HL-60 (cell line): ENCODE measurements around the gene CELSR2.

ENCODE experiments used
- DNase-seq, 2 experiments: peaks; one replicate each; pipeline ENCODE4 v3.0.0-alpha.2; 2010 to 2020; ENCODE audit warnings: low read depth in 1 of 2, low spot score in 1 of 2
- H3K27ac ChIP-seq: fragments of 250-450 bp; sonication (Bioruptor Pico); replicated peaks from 2 replicates; pipeline ENCODE4 v1.5.1; 2020; ENCODE audit warnings: mild to moderate bottlenecking, moderate library complexity
- H3K27me3 ChIP-seq: fragments of 250-450 bp; sonication (Bioruptor Pico); 2 replicates; pipeline ENCODE4 v1.5.1; 2021; ENCODE audit warnings: mild to moderate bottlenecking, moderate library complexity; ENCODE audit not compliant: insufficient read depth, poor library complexity, severe bottlenecking
- H3K4me3 ChIP-seq: replicated peaks from 2 replicates; pipeline ENCODE4 v1.5.1; 2011; ENCODE audit warnings: mild to moderate bottlenecking, control low read depth, low read length; ENCODE audit not compliant: insufficient read depth
- GABPA ChIP-seq: IDR thresholded peaks from 2 replicates; pipeline ENCODE4 v1.6.1; 2012; ENCODE audit warnings: low read depth
- POLR2AphosphoS5 ChIP-seq: IDR thresholded peaks from 2 replicates; pipeline ENCODE4 v1.6.1; 2012; ENCODE audit warnings: low read depth
- SPI1 ChIP-seq: IDR thresholded peaks from 2 replicates; pipeline ENCODE4 v1.6.1; 2012; ENCODE audit warnings: low read depth, mild to moderate bottlenecking, borderline replicate concordance
- TF ChIP-seq, protein P1 (sequence below): IDR thresholded peaks from 2 replicates; pipeline ENCODE4 v1.6.1; 2012; ENCODE audit warnings: low read depth; ENCODE audit not compliant: insufficient replicate concordance
- TF ChIP-seq, protein P2 (sequence below): IDR thresholded peaks from one replicate; pipeline ENCODE4 v1.5.1; 2011; ENCODE audit warnings: low read length, control low read depth, inconsistent platforms; ENCODE audit not compliant: insufficient read depth

Gene CELSR2

DNA sequence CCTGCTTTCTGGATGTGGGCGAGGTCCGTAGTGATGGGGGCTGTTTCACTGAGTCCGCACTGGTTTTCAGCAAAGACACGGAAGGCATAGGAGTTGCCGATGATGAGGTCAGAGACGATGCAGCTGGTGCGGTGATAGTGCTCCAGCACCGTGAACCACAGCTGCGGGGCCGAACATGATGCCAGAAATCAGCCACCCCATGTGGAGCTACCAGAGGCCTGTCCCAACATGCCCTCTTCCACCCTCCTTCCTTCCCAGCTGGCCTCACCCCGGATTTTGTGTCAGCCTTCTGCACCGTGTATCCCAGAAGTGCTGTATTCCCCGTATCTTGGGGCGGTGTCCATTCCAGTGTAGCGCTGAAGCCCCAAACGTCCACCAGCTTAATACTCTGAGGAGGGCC is 47.4 kb downstream of the CELSR2 start:
- TF ChIP-seq GABPA = no peak
- TF ChIP-seq, protein P1, sequence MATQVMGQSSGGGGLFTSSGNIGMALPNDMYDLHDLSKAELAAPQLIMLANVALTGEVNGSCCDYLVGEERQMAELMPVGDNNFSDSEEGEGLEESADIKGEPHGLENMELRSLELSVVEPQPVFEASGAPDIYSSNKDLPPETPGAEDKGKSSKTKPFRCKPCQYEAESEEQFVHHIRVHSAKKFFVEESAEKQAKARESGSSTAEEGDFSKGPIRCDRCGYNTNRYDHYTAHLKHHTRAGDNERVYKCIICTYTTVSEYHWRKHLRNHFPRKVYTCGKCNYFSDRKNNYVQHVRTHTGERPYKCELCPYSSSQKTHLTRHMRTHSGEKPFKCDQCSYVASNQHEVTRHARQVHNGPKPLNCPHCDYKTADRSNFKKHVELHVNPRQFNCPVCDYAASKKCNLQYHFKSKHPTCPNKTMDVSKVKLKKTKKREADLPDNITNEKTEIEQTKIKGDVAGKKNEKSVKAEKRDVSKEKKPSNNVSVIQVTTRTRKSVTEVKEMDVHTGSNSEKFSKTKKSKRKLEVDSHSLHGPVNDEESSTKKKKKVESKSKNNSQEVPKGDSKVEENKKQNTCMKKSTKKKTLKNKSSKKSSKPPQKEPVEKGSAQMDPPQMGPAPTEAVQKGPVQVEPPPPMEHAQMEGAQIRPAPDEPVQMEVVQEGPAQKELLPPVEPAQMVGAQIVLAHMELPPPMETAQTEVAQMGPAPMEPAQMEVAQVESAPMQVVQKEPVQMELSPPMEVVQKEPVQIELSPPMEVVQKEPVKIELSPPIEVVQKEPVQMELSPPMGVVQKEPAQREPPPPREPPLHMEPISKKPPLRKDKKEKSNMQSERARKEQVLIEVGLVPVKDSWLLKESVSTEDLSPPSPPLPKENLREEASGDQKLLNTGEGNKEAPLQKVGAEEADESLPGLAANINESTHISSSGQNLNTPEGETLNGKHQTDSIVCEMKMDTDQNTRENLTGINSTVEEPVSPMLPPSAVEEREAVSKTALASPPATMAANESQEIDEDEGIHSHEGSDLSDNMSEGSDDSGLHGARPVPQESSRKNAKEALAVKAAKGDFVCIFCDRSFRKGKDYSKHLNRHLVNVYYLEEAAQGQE = no peak
- TF ChIP-seq POLR2AphosphoS5 = no peak
- Histone ChIP-seq H3K27ac (no peak overlapping the region), H3K27me3 (peaks cover 4% of the 10 kb centered on the region), H3K4me3 (no peak overlapping the region)
- DNase-seq = no peak

DNA sequence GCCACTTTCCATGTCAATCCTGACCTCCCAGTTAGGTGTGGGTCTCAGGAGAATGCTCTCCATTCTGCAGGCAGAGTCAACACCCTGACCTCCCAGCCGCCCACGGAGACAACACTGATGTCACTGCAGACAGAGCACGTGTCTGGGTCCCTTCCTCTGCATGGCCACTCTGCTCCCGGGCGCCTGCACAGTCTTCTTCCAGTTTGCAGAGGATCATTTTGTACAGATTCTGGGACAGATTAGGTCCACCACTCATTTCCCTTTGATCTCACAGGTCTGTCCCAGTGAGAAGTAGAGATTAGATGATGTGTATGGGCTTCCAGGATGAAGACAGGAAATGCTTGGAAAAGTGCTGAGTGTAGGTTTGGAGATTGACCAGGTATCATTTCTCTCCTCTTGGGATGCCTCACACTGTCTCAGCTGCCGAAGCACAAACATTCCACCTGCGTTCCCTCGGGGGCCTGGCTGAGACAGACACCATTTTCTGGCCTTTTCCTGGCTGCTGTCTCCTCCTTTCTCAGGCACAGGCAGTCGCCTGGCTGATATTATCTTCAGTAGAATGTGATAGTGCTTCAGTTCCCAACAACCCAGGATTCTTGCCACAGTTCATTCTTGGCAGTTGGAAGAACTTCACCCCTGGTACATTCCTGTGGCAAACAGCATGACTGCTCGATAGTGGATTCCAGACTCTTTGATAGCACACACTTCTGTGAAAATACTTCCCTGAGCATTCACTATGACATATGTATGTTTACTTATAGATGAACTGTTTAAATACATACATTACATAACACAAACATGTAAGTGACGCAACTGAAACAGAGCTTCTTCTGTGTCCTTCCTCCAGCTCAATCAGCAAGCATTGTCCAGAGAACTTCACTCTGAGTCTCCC is 49.6 kb downstream of the CELSR2 start:
- Histone ChIP-seq H3K4me3 (no peak overlapping the region), H3K27me3 (peaks cover 4% of the 10 kb centered on the region), H3K27ac (no peak overlapping the region)
- no peak for DNase-seq
- no peak for TF ChIP-seq GABPA

DNA sequence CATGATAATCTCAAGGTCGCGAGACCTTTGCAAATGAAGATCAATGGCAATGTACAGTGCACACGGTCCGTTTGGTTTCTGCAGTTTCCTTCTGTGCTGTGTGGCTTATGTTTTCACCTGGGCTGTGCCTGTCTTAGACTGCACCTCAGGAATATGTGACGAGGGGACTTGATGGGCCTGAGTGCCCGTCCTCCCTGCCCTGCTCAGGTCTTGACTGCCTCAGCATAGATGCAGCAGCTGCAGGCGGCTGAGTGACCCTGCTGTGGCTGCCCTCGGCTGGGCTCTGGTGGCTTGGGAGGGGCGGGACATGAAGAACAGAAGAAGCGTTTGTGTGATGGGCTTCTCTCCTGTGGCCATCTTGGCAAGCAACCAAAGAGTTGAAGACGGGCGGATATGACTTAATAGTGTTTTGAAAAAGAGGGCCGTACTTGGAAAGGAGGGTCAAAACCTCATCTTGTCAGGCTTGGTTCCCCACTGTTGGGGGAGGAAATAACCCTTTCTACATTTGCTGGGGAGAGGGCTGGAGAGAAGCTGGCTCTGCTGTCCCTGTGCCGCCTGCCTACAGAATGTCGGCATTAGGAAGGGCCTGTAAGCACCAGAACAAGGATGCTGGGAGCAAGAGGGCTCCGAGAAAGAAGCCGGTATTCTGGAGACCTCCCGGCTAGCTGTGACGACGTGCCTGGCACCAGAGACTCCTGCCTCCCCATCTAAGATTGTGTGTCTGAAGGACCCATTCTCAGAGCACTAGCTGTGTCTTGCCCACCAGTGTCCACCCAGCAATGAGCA is 50.4 kb downstream of the CELSR2 start:
- Histone ChIP-seq H3K4me3 (no peak overlapping the region), H3K27me3 (peaks cover 4% of the 10 kb centered on the region), H3K27ac (no peak overlapping the region)
- DNase-seq = no peak
- no peak for TF ChIP-seq GABPA
- no peak for TF ChIP-seq POLR2AphosphoS5
- no peak for TF ChIP-seq SPI1
- TF ChIP-seq, protein P2, sequence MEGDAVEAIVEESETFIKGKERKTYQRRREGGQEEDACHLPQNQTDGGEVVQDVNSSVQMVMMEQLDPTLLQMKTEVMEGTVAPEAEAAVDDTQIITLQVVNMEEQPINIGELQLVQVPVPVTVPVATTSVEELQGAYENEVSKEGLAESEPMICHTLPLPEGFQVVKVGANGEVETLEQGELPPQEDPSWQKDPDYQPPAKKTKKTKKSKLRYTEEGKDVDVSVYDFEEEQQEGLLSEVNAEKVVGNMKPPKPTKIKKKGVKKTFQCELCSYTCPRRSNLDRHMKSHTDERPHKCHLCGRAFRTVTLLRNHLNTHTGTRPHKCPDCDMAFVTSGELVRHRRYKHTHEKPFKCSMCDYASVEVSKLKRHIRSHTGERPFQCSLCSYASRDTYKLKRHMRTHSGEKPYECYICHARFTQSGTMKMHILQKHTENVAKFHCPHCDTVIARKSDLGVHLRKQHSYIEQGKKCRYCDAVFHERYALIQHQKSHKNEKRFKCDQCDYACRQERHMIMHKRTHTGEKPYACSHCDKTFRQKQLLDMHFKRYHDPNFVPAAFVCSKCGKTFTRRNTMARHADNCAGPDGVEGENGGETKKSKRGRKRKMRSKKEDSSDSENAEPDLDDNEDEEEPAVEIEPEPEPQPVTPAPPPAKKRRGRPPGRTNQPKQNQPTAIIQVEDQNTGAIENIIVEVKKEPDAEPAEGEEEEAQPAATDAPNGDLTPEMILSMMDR = no peak
- TF ChIP-seq, protein P1 = no peak

DNA sequence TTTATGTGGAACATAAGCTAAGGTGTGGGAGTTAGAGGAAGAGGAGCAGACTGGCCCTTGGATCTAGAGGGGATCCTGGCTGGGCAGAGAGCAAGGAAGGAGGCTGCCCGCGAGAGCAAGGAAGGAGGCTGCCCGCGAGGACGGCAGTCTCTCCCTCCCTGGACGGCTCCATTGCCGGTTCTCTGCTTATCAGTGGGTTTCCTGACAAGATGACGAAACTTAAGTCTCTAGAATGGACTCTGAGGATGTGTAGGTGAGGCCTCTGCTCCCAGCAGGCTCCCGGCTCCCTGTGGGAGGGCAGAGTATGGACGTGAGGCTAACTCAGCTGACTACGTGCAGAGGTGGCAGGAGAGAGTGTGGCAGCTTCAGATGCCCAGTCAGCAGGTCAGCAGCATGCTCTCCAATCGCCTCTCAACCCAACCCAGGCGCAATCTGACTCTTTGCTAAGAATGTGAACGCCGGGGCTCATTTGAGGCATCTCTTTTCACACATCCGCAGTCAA is 51.4 kb downstream of the CELSR2 start:
- Histone ChIP-seq H3K27me3 (peaks cover 4% of the 10 kb centered on the region), H3K4me3 (no peak overlapping the region), H3K27ac (no peak overlapping the region)
- TF ChIP-seq SPI1 (no peak), POLR2AphosphoS5 (no peak), GABPA (no peak)
- TF ChIP-seq, protein P1 = no peak
- TF ChIP-seq, protein P2 = no peak
- DNase-seq = no peak
